GM21423 (cell line): ENCODE results near the gene NANOS3.

Source experiments
- ATAC-seq: cut with Tn5 transposase; IDR thresholded peaks from one replicate; pipeline ENCODE4 v1.9.1; 2021; ENCODE audit warnings: mild to moderate bottlenecking, moderate library complexity; ENCODE audit not compliant: unreplicated experiment

NANOS3 gene

DNA sequence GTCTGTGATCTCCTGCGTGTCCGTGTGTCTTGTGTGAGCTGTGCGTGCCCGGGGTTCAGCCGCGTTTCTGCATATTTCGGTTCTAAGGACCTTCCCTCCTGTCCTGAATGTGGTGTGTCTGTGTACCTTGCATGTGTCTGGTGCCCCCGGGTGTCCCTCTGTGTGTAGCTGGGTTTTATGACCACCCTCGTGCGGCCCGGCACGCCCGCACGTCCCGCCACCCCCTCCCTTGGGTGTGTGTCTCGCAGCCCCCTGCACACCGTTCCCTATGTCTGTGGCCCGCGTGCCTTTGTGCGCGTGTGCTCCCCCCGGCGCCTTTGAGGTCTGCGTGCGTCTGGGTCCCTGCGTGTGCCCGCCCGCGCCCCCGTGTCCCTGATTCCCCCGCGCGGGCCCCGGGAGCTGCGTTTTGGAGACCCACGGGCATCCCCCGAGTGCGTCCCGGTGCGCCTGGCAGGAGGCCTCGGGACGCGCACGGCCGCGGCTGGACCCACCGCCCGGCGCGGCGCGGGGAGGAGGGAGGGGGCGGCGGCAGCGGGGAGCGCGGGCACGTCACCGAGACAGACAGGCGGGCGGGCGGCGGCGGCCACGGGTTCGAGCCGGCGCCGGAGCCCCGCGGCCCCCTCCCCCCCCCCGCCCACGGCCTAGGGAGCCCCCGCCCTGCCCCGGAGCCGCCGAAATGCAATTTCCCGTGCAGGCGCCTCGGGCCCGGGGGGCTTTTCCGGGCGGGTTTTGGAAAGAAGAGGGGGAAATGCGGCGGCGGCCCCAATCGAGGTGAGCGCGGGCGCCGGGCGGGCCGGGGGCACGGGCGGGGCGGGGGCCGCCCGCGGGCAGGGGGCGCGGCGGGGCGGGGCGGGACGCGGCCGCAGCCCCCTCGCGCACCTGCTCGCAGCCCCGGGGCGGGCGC lies 12.0 kb upstream of the NANOS3 start:
- ATAC-seq = no peak

DNA sequence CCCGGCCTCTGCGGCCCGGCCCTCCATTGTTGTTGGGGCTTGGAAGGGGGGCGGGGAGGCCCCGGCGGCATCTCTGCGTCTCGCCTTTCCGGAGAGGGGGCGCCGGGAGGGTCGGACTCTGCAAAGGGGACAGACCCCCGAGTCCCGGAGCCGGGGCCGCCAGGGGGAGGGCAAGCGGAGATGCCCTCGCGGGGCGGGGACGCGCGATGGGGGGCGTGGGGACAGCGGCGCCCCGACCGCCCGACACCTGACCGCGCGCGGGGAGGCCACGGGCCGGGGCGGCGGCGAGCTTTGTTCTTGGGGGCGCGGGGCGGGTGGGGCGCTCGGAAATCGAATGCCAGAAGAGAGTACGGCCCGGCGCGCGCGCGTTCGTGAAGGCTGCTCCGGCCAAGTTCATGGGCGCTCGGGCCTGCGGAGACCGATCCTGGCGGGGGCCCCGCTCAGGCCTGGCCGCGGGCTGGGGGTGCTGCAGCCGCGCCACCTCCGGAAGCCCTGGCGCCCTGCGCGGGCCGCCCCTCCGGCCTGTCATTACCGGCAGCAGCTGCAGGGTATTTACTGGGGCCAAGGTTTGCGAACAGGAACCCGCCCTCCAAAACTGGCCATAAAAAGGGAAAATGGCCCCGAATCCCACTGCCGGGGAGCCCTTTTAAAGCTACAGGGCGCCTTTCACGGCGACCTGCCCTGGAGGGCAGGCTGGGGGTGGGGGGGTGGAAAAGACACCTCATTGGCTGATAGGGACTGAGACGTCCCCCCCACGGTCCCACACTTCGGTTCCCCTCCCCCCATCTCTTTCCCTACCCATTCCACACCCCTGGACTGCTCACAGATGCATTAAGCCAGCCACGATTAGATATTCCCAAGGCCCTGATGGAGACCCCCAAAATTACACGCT lies 11.1 kb upstream of the NANOS3 start:
- ATAC-seq = no peak

DNA sequence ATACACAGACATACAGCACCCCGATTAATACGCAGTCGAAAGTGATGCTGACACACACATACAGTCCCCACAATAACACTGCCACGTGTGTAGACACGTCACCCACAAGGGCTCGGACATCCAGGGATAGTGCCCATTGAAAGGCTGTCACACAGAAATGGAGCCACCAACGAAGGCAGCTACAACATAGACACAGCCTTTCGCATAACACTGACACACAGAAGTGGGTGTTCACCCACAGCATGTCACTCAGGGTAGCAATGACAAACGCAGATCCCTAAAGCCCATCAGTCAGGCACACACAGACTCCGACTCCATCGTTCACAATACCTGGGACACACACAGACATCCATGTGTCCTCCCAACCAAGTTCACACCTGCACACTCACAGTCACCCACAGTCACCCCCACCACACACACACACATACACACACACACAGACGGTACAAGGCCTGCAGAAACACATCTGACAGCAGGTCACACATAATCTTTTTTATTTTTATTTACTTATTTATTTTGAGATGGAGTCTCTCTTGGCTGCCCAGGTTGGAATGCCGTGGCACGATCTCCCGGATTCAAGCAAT lies 10.4 kb upstream of the NANOS3 start:
- no peak for ATAC-seq

DNA sequence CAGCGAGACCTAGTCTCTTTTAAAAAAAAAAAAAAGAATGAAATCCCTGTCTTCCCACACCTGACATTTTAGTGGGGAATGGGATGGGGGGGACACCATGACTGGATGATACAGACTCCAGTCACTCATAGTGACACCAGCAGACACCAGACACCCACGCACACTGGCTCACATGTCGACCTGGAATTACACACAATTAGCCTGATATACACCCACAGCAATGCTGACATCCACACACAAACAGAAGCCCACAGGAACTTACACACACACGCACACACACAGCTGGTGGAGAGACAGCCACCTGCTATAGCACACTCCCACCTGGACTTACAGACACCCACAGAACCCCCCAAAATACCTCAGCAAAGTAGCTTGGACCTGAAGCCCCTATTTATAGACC lies 8.3 kb upstream of the NANOS3 start:
- ATAC-seq = no peak

GRCh38 chr19:13869281-13869680 lies 7.7 kb upstream of the NANOS3 start:
- no peak for ATAC-seq

- ATAC-seq = no peak
Measured at GRCh38 chr19:13870873-13871272, 6.1 kb upstream of the NANOS3 start.

GRCh38 chr19:13872339-13872694 lies 4.6 kb upstream of the NANOS3 start:
- ATAC-seq = no peak

GRCh38 chr19:13872695-13873389 lies 4.1 kb upstream of the NANOS3 start:
- no peak for ATAC-seq

DNA sequence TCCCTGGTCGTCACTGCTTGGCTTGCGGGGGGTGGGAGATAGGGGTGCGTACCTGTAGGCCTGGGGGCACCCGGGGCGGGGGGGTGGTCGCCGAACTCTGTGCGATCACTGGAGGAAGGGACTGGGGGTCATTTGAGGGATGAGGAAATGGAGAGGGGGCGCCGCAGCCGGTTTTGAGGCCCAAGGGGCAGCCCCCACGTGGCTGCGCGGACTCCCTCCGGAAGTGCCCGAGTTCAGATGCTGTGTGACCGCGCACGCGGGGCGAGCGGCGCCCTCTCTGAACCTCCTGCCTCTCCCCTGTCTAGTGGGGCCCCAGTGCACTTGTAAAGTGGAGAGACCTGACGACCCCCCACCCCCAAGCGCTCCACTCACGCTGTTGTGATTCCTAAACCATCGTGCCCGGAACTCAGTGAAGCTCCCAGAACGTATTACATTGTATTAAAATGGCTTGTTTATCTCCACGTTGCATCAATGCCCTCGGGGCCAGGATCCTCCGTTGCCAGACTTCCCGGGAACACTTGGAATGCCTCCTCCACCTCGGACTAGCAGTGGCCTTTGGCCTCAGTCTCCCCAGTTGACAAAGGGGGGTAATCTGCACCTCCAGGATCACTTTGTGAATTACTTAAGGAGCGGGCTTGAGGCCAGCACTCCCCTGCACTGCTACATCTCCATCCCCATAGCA lies 3.0 kb upstream of the NANOS3 start:
- no peak for ATAC-seq

- no peak for ATAC-seq
Measured at GRCh38 chr19:13875824-13876223, 1.1 kb upstream of the NANOS3 start.

GRCh38 chr19:13877303-13877702 lies 369 bp downstream of the NANOS3 start:
- no peak for ATAC-seq

- ATAC-seq = peak; percentile 73
Measured at GRCh38 chr19:13880059-13881043, 3.4 kb downstream of the NANOS3 start.

DNA sequence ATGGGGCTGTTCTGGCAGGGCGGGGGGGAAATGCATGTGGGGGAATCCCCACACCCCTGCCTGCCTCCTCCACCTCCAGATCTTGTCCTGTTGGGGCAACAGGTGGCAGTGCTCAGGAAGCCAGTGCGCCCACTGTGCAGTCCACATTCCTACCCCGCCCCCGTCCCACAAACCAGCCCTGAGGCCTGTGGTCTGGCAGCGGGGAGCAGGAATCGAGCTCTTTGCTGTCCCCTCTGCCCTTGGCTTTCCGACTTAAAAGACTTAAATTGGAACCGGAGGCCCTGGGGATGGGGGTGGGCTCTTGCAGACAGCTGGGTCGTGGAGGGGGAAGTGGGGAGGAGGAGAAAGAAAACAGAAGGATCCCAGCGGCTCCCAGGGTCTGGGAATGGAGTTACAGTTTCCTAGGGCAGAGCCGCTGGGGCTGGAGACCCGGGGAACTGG lies 4.3 kb downstream of the NANOS3 start:
- ATAC-seq = no peak

DNA sequence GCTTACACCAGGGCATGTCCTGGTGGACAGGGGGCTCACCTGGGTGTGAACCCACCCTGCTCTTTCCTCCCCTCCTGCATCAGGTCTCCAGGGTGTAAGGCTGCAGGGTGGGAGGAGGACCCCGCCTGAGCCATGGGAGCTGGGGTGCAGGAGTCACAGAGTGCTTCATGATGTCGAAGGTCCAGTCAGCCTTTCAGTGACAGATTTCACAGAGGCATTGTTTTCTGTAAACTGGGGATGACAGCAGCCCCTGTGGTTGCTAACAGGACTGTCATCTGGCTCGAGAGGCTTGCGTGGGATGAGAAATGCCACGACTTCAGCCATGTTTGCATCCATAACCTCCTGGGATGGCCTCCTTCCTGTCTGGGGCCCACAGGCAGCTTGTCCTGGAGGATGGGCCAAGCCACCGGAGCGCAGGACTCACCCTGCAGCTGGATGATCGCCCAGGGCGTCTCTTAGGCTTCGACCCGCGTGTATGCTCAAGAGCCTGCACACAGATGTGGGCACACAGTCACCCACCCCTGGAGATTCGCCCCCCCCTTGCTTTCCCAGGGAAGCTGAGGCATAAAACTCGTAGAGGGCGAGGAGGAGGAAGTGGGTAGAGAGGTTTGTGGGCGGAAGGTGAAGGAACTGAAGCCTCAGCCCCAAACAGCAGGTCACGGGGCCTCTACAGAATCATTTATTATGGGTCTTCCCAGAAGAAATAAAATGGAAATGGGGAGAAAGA lies 4.9 kb downstream of the NANOS3 start:
- ATAC-seq = no peak

DNA sequence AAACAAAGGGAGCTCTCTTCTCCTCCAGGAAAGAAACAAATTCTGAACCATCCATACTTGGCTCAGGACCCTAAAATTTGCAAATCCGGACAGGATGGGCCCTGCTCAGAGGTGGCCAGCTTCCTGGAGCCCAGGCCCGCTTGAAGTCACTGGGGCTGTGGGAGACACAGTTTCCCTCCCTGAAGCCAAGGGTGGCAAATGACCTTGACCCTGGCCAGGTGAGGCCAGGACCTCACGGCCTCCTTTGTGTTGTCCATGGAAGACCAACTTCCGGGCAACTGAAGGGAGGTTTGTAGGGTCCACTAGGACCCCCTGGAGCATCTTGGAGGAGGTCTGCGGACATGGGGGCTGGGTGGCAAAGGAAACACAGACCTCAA lies 5.5 kb downstream of the NANOS3 start:
- no peak for ATAC-seq

- no peak for ATAC-seq
Measured at GRCh38 chr19:13882836-13883235, 5.9 kb downstream of the NANOS3 start.

- ATAC-seq = no peak
Measured at GRCh38 chr19:13883516-13884064, 6.7 kb downstream of the NANOS3 start.
